PC-3 (cell line): Measurements from ENCODE around the gene TRIM39. TPM values are rescaled to one million over a fixed set of nuclear protein-coding genes. Genes with fewer than 3 reads are reported as not detected.

Experiments used
- ATAC-seq: fragments of 200-7000 bp; cut with Tn5 transposase; 2 replicates; pipeline ENCODE4 v1.9.1; 2020; ENCODE audit warnings: mild to moderate bottlenecking, moderate library complexity
- BruUV-seq: library from RNA; stranded (reverse); fragments of 400-500 nt; replicated peaks from 2 replicates; lab custom pipeline; 2021; lab: Mats Ljungman, UMichigan
- CTCF ChIA-PET: fragments of 300-600 bp; sonication (Branson Sonifier 250); formaldehyde crosslinking; loops from one replicate; lab custom pipeline; 2022; ENCODE audit warnings: antibody characterized with exemption; lab: Charles Lee
- POLR2A ChIA-PET: fragments of 300-600 bp; sonication (Branson Sonifier 250); formaldehyde crosslinking; loops from one replicate; lab custom pipeline; 2022; ENCODE audit warnings: antibody characterized with exemption; ENCODE audit not compliant: unreplicated experiment; lab: Charles Lee
- DNase-seq: peaks from one replicate; pipeline ENCODE4 v3.0.0-alpha.2; 2015
- H2AFZ ChIP-seq: fragments of 300-600 bp; sonication (generic); 2 replicates; pipeline ENCODE4 v1.6.0; 2016; ENCODE audit warnings: antibody characterized with exemption, low read length
- H3F3A ChIP-seq: fragments of 300-600 bp; sonication (generic); one replicate; pipeline ENCODE4 v1.6.0; 2017; ENCODE audit warnings: antibody characterized with exemption, low read length, control low read depth, mild to moderate bottlenecking; ENCODE audit not compliant: unreplicated experiment
- H3K27ac ChIP-seq: fragments of 300-600 bp; sonication (generic); 2 replicates; pipeline ENCODE4 v1.5.1; 2016; ENCODE audit warnings: mild to moderate bottlenecking, low read length
- H3K27me3 ChIP-seq: fragments of 300-600 bp; sonication (generic); 2 replicates; pipeline ENCODE4 v1.6.1; 2016; ENCODE audit warnings: low read length, mixed read lengths
- H3K36me3 ChIP-seq: fragments of 300-600 bp; sonication (generic); 2 replicates; pipeline ENCODE4 v1.6.1; 2016; ENCODE audit warnings: low read depth, mixed run types, low read length, mixed read lengths
- H3K4me1 ChIP-seq: fragments of 300-600 bp; sonication (generic); 2 replicates; pipeline ENCODE4 v1.5.1; 2016; ENCODE audit warnings: low read length; ENCODE audit not compliant: insufficient read depth
- H3K4me2 ChIP-seq: fragments of 300-600 bp; sonication (generic); 2 replicates; pipeline ENCODE4 v1.6.0; 2016; ENCODE audit warnings: low read length
- H3K4me3 ChIP-seq: fragments of 300-600 bp; sonication (generic); 2 replicates; pipeline ENCODE4 v1.5.1; 2016; ENCODE audit warnings: mild to moderate bottlenecking, low read length, mixed read lengths
- H3K79me2 ChIP-seq: fragments of 300-600 bp; sonication (generic); 2 replicates; pipeline ENCODE4 v1.6.1; 2017; ENCODE audit warnings: low read length, mixed read lengths
- H3K9ac ChIP-seq: fragments of 300-600 bp; sonication (generic); 2 replicates; pipeline ENCODE4 v1.6.0; 2016; ENCODE audit warnings: mild to moderate bottlenecking, low read length
- H3K9me2 ChIP-seq: fragments of 300-600 bp; sonication (generic); replicated peaks from 2 replicates; pipeline ENCODE4 v1.6.1; 2016; ENCODE audit warnings: mixed run types, low read length, mixed read lengths
- H3K9me3 ChIP-seq: fragments of 300-600 bp; sonication (generic); 2 replicates; pipeline ENCODE4 v1.6.1; 2016; ENCODE audit warnings: low read length, mixed read lengths
- H4K20me1 ChIP-seq: fragments of 300-600 bp; sonication (generic); 2 replicates; pipeline ENCODE4 v1.6.1; 2016; ENCODE audit warnings: low read length, mixed read lengths
- EZH2 ChIP-seq: fragments of 300-600 bp; sonication (generic); IDR thresholded peaks from one replicate; pipeline ENCODE4 v1.6.1; 2017; ENCODE audit warnings: antibody characterized with exemption, mild to moderate bottlenecking, low read length; ENCODE audit not compliant: unreplicated experiment
- EZH2phosphoT487 ChIP-seq: fragments of 300-600 bp; sonication (generic); IDR thresholded peaks from 2 replicates; pipeline ENCODE4 v1.6.1; 2018; ENCODE audit warnings: mild to moderate bottlenecking, antibody characterized with exemption, low read length, borderline replicate concordance
- intact Hi-C: fragments of 100-400 bp; cut with micrococcal nuclease; formaldehyde crosslinking; loops from 2 replicates; pipeline ENCODE4 v1.9.0; 2023
- total RNA-seq: library from RNA; depleted of rRNA; stranded (reverse); fragments of >200 nt; gene quantifications from 2 replicates; pipeline ENCODE4 v1.2.3, GENCODE V29; 2014
- TF ChIP-seq, protein P1 (sequence below): fragments of 300-600 bp; sonication (generic); conservative IDR thresholded peaks from 2 replicates; pipeline ENCODE4 v1.5.1; 2017; ENCODE audit warnings: antibody characterized with exemption, low read depth, mild to moderate bottlenecking, low read length

Gene TRIM39
- total RNA-seq, 1 experiment from 2014 or later: 24.8 TPM

DNA sequence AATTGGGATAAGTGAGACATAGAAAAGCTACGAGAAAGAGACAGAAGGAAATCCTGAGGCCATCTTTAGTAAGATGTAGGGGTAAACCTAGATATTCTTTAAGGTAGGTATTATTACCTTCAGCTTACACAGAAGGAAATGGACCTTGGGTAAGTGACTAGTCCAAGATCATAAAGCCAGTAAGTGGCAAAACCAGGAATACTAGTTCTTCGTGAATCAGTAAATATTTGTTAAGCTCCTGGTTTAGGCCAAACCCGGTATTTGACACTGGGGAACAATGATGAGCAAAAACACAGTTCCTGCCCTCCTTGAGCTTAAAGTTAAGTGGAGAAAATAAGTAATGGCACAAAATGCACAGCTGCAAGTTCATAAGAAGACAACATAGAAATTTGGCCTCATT lies 5.3 kb downstream of the TRIM39 start:
- peaks cover 10% of the 10 kb centered on the region; the same call in 1 of the 2 replicates for H3K36me3 ChIP-seq
- H3K9me2 ChIP-seq: no peaks in the 10 kb centered on the region
- no peaks in the 10 kb centered on the region for H3K9me3 ChIP-seq
- no peak overlapping the region for H3K27ac ChIP-seq
- peak; percentile 44 for DNase-seq
- ChIA-PET CTCF (interaction anchor here (0.7 kb wide), 1 partner anchor 94 kb away, joined by 3 read pairs; no protein-coding TSS in a partner anchor), POLR2A (no interaction called here)
- H3K4me2 ChIP-seq: no peak overlapping the region
- H3K9ac ChIP-seq: no peak overlapping the region
- TF ChIP-seq, protein P1, sequence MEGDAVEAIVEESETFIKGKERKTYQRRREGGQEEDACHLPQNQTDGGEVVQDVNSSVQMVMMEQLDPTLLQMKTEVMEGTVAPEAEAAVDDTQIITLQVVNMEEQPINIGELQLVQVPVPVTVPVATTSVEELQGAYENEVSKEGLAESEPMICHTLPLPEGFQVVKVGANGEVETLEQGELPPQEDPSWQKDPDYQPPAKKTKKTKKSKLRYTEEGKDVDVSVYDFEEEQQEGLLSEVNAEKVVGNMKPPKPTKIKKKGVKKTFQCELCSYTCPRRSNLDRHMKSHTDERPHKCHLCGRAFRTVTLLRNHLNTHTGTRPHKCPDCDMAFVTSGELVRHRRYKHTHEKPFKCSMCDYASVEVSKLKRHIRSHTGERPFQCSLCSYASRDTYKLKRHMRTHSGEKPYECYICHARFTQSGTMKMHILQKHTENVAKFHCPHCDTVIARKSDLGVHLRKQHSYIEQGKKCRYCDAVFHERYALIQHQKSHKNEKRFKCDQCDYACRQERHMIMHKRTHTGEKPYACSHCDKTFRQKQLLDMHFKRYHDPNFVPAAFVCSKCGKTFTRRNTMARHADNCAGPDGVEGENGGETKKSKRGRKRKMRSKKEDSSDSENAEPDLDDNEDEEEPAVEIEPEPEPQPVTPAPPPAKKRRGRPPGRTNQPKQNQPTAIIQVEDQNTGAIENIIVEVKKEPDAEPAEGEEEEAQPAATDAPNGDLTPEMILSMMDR: no peak
- TF ChIP-seq EZH2: no peak
- no peak for TF ChIP-seq EZH2phosphoT487
- peaks cover 13% of the 10 kb centered on the region for H3K79me2 ChIP-seq
- no TSS peak for BruUV-seq
- H3K4me3 ChIP-seq: no peak overlapping the region
- H2AFZ ChIP-seq: no peak overlapping the region
- H4K20me1 ChIP-seq: no peaks in the 10 kb centered on the region
- intact Hi-C loops: no loop called here
- H3K27me3 ChIP-seq: no peaks in the 10 kb centered on the region
- H3K4me1 ChIP-seq: peaks cover 14% of the 10 kb centered on the region
- ATAC-seq: no peak
- H3F3A ChIP-seq: no peaks in the 10 kb centered on the region

- no peaks in the 10 kb centered on the region for H3K79me2 ChIP-seq
- peaks cover 19% of the 10 kb centered on the region; the same call in 1 of the 2 replicates for H3K36me3 ChIP-seq
- H3K4me1 ChIP-seq: peaks cover 7% of the 10 kb centered on the region
- no peaks in the 10 kb centered on the region for H4K20me1 ChIP-seq
- intact Hi-C loops: no loop called here
- BruUV-seq: no TSS peak
- ChIA-PET POLR2A (no interaction called here), CTCF (no interaction called here)
- H3K4me3 ChIP-seq: no peak overlapping the region
- no peaks in the 10 kb centered on the region for H3K9me2 ChIP-seq
- DNase-seq: no peak
- H3K9me3 ChIP-seq: no peaks in the 10 kb centered on the region
- TF ChIP-seq, protein P1: no peak
- no peak for TF ChIP-seq EZH2phosphoT487
- no peak for TF ChIP-seq EZH2
- no peaks in the 10 kb centered on the region for H3K27me3 ChIP-seq
- no peak overlapping the region for H3K9ac ChIP-seq
- no peak overlapping the region for H3K4me2 ChIP-seq
- H3F3A ChIP-seq: no peaks in the 10 kb centered on the region
- ATAC-seq: no peak
- H3K27ac ChIP-seq: no peak overlapping the region
- H2AFZ ChIP-seq: no peak overlapping the region
Measured at GRCh38 chr6:30334075-30334783, 7.5 kb downstream of the TRIM39 start.

- Histone ChIP-seq H3K4me1 (peaks cover 4% of the 10 kb centered on the region), H4K20me1 (no peaks in the 10 kb centered on the region), H3K36me3 (peaks cover 18% of the 10 kb centered on the region; the same call in 1 of the 2 replicates), H3K4me3 (no peak overlapping the region), H3K9me2 (no peaks in the 10 kb centered on the region), H3K27me3 (no peaks in the 10 kb centered on the region), H3K27ac (no peak overlapping the region), H3F3A (no peaks in the 10 kb centered on the region), H3K9me3 (no peaks in the 10 kb centered on the region), H3K79me2 (peaks cover 1% of the 10 kb centered on the region), H3K4me2 (no peak overlapping the region), H3K9ac (no peak overlapping the region), H2AFZ (no peak overlapping the region)
- DNase-seq (no peak), ATAC-seq (no peak)
- TF ChIP-seq EZH2phosphoT487: no peak
- TF ChIP-seq, protein P1: no peak
- no peak for TF ChIP-seq EZH2
- ChIA-PET POLR2A (no interaction called here), CTCF (no interaction called here)
- BruUV-seq: no TSS peak
- intact Hi-C loops: no loop called here
Measured at GRCh38 chr6:30340589-30341054, 13.9 kb downstream of the TRIM39 start.
